ENCODE data around the gene UBR2. TPM values are rescaled to one million over a fixed set of nuclear protein-coding genes. Genes with fewer than 3 reads are reported as not detected.

UBR2 gene
- total and polyA plus RNA-seq, 2 of the 13 experiments (the other 11 are each of a cell fraction or from before 2014, with no cell fraction given): 17.6 to 29.3 TPM

- TF ChIP-seq, protein P1, sequence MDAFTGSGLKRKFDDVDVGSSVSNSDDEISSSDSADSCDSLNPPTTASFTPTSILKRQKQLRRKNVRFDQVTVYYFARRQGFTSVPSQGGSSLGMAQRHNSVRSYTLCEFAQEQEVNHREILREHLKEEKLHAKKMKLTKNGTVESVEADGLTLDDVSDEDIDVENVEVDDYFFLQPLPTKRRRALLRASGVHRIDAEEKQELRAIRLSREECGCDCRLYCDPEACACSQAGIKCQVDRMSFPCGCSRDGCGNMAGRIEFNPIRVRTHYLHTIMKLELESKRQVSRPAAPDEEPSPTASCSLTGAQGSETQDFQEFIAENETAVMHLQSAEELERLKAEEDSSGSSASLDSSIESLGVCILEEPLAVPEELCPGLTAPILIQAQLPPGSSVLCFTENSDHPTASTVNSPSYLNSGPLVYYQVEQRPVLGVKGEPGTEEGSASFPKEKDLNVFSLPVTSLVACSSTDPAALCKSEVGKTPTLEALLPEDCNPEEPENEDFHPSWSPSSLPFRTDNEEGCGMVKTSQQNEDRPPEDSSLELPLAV (CRISPR knock-in tag; conservative IDR thresholded peaks at IDR 0.05; ENCODE audit: low read depth): no peak
- TF ChIP-seq CEBPB (IDR thresholded peaks at IDR 0.05; ENCODE audit: borderline replicate concordance, low read depth, low read length) (no peak), ZBTB3 (CRISPR knock-in tag; IDR thresholded peaks at IDR 0.05; ENCODE audit: borderline replicate concordance, low read depth) (no peak), GPN1 (CRISPR knock-in tag; IDR thresholded peaks at IDR 0.05; ENCODE audit: borderline replicate concordance) (no peak), ZBTB1 (CRISPR knock-in tag; IDR thresholded peaks at IDR 0.05; ENCODE audit: borderline replicate concordance) (no peak), SAFB2 (CRISPR knock-in tag; IDR thresholded peaks at IDR 0.05; ENCODE audit: borderline replicate concordance, low read depth) (no peak), ARID2 (CRISPR knock-in tag; IDR thresholded peaks at IDR 0.05; ENCODE audit: borderline replicate concordance) (no peak), ZEB1 (IDR thresholded peaks at IDR 0.05; ENCODE audit: insufficient replicate concordance, low read depth) (no peak), ZNF75D (CRISPR knock-in tag; IDR thresholded peaks at IDR 0.05; ENCODE audit: borderline replicate concordance) (no peak), DDIT3 (CRISPR knock-in tag; IDR thresholded peaks at IDR 0.05) (no peak), TARDBP (CRISPR knock-in tag; IDR thresholded peaks at IDR 0.05) (no peak), ZBTB38 (CRISPR knock-in tag; IDR thresholded peaks at IDR 0.05) (no peak), E2F2 (CRISPR knock-in tag; IDR thresholded peaks at IDR 0.05; ENCODE audit: borderline replicate concordance) (peak; percentile 45; the same call in 1 of the 2 replicates)
- TF ChIP-seq, protein P2, sequence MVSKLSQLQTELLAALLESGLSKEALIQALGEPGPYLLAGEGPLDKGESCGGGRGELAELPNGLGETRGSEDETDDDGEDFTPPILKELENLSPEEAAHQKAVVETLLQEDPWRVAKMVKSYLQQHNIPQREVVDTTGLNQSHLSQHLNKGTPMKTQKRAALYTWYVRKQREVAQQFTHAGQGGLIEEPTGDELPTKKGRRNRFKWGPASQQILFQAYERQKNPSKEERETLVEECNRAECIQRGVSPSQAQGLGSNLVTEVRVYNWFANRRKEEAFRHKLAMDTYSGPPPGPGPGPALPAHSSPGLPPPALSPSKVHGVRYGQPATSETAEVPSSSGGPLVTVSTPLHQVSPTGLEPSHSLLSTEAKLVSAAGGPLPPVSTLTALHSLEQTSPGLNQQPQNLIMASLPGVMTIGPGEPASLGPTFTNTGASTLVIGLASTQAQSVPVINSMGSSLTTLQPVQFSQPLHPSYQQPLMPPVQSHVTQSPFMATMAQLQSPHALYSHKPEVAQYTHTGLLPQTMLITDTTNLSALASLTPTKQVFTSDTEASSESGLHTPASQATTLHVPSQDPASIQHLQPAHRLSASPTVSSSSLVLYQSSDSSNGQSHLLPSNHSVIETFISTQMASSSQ (IDR thresholded peaks at IDR 0.05; ENCODE audit: low read depth): no peak
- TF ChIP-seq, protein P2 (CRISPR knock-in tag; IDR thresholded peaks at IDR 0.05; ENCODE audit: borderline replicate concordance): no peak
Measured at GRCh38 chr6:42547407-42548329, 16.2 kb upstream of the UBR2 start (continued).
